Measurements from ENCODE around the gene JMY. TPM values are rescaled to one million over a fixed set of nuclear protein-coding genes. Genes with fewer than 3 reads are reported as not detected.

Gene JMY
- total RNA-seq, 1 experiment from 2014 or later: not detected

GRCh38 chr5:79329453-79329852 is 93.5 kb downstream of the JMY start:
- no peak overlapping the region for H3K4me2 ChIP-seq (ENCODE audit: low read depth, low read length, poor library complexity, severe bottlenecking)
- H3K4me1 ChIP-seq (ENCODE audit: low read length): no peaks in the 10 kb centered on the region
- H3K9ac ChIP-seq (ENCODE audit: low read length): no peak overlapping the region
- no peaks in the 10 kb centered on the region for H4K20me1 ChIP-seq (ENCODE audit: insufficient read depth, low read depth, low read length)
- no peak overlapping the region for H3K4me3 ChIP-seq (ENCODE audit: low read length)
- H3K9me3 ChIP-seq (ENCODE audit: low read length): no peaks in the 10 kb centered on the region
- no peak for DNase-seq
- no peaks in the 10 kb centered on the region for H3K79me2 ChIP-seq (ENCODE audit: low read length)
- H3K27me3 ChIP-seq (ENCODE audit: low read length): no peaks in the 10 kb centered on the region
- H3K36me3 ChIP-seq (ENCODE audit: insufficient read depth, low read length): no peaks in the 10 kb centered on the region
- H3K9me2 ChIP-seq (replicated peaks; ENCODE audit: insufficient read depth, low read length): no peaks in the 10 kb centered on the region
- H2AFZ ChIP-seq (ENCODE audit: low read length): no peak overlapping the region
- no peak overlapping the region for H3K27ac ChIP-seq (ENCODE audit: low read length)

- no peaks in the 10 kb centered on the region for H3K9me3 ChIP-seq (ENCODE audit: low read length)
- no peak overlapping the region for H3K4me3 ChIP-seq (ENCODE audit: low read length)
- no peak overlapping the region for H2AFZ ChIP-seq (ENCODE audit: low read length)
- no peaks in the 10 kb centered on the region for H3K36me3 ChIP-seq (ENCODE audit: insufficient read depth, low read length)
- H3K9ac ChIP-seq (ENCODE audit: low read length): no peak overlapping the region
- no peaks in the 10 kb centered on the region for H3K79me2 ChIP-seq (ENCODE audit: low read length)
- no peak overlapping the region for H3K4me2 ChIP-seq (ENCODE audit: low read depth, low read length, poor library complexity, severe bottlenecking)
- no peak for DNase-seq
- H3K27me3 ChIP-seq (ENCODE audit: low read length): no peaks in the 10 kb centered on the region
- H3K4me1 ChIP-seq (ENCODE audit: low read length): no peaks in the 10 kb centered on the region
- no peaks in the 10 kb centered on the region for H3K9me2 ChIP-seq (replicated peaks; ENCODE audit: insufficient read depth, low read length)
- no peaks in the 10 kb centered on the region for H4K20me1 ChIP-seq (ENCODE audit: insufficient read depth, low read depth, low read length)
- H3K27ac ChIP-seq (ENCODE audit: low read length): no peak overlapping the region
Observed at GRCh38 chr5:79330071-79330470, 94.1 kb downstream of the JMY start.

GRCh38 chr5:79333852-79334557 is 98.1 kb downstream of the JMY start:
- Histone ChIP-seq H3K9me3 (ENCODE audit: low read length) (no peaks in the 10 kb centered on the region), H3K9ac (ENCODE audit: low read length) (no peak overlapping the region), H3K9me2 (replicated peaks; ENCODE audit: insufficient read depth, low read length) (no peaks in the 10 kb centered on the region), H3K36me3 (ENCODE audit: insufficient read depth, low read length) (no peaks in the 10 kb centered on the region), H3K79me2 (ENCODE audit: low read length) (no peaks in the 10 kb centered on the region), H3K4me3 (ENCODE audit: low read length) (no peak overlapping the region), H4K20me1 (ENCODE audit: insufficient read depth, low read depth, low read length) (no peaks in the 10 kb centered on the region), H3K27me3 (ENCODE audit: low read length) (no peaks in the 10 kb centered on the region), H3K4me2 (ENCODE audit: low read depth, low read length, poor library complexity, severe bottlenecking) (no peak overlapping the region), H3K4me1 (ENCODE audit: low read length) (no peaks in the 10 kb centered on the region), H2AFZ (ENCODE audit: low read length) (no peak overlapping the region), H3K27ac (ENCODE audit: low read length) (no peak overlapping the region)
- DNase-seq: no peak

- H3K36me3 ChIP-seq (ENCODE audit: insufficient read depth, low read length): no peaks in the 10 kb centered on the region
- no peaks in the 10 kb centered on the region for H4K20me1 ChIP-seq (ENCODE audit: insufficient read depth, low read depth, low read length)
- H3K4me2 ChIP-seq (ENCODE audit: low read depth, low read length, poor library complexity, severe bottlenecking): no peak overlapping the region
- no peak overlapping the region for H3K9ac ChIP-seq (ENCODE audit: low read length)
- H3K9me3 ChIP-seq (ENCODE audit: low read length): no peaks in the 10 kb centered on the region
- no peak overlapping the region for H2AFZ ChIP-seq (ENCODE audit: low read length)
- no peak overlapping the region for H3K27ac ChIP-seq (ENCODE audit: low read length)
- no peaks in the 10 kb centered on the region for H3K79me2 ChIP-seq (ENCODE audit: low read length)
- no peaks in the 10 kb centered on the region for H3K27me3 ChIP-seq (ENCODE audit: low read length)
- H3K4me3 ChIP-seq (ENCODE audit: low read length): no peak overlapping the region
- no peak for DNase-seq
- no peaks in the 10 kb centered on the region for H3K4me1 ChIP-seq (ENCODE audit: low read length)
- no peaks in the 10 kb centered on the region for H3K9me2 ChIP-seq (replicated peaks; ENCODE audit: insufficient read depth, low read length)
Observed at GRCh38 chr5:79346420-79346824, 110.5 kb downstream of the JMY start.

GRCh38 chr5:79349047-79349446 is 113.1 kb downstream of the JMY start:
- H3K9ac ChIP-seq (ENCODE audit: low read length): no peak overlapping the region
- H3K27me3 ChIP-seq (ENCODE audit: low read length): no peaks in the 10 kb centered on the region
- H3K9me2 ChIP-seq (replicated peaks; ENCODE audit: insufficient read depth, low read length): no peaks in the 10 kb centered on the region
- no peak overlapping the region for H2AFZ ChIP-seq (ENCODE audit: low read length)
- H3K36me3 ChIP-seq (ENCODE audit: insufficient read depth, low read length): no peaks in the 10 kb centered on the region
- H3K4me3 ChIP-seq (ENCODE audit: low read length): no peak overlapping the region
- H3K27ac ChIP-seq (ENCODE audit: low read length): no peak overlapping the region
- no peaks in the 10 kb centered on the region for H3K9me3 ChIP-seq (ENCODE audit: low read length)
- H3K4me1 ChIP-seq (ENCODE audit: low read length): no peaks in the 10 kb centered on the region
- DNase-seq: no peak
- H4K20me1 ChIP-seq (ENCODE audit: insufficient read depth, low read depth, low read length): no peaks in the 10 kb centered on the region
- no peak overlapping the region for H3K4me2 ChIP-seq (ENCODE audit: low read depth, low read length, poor library complexity, severe bottlenecking)
- H3K79me2 ChIP-seq (ENCODE audit: low read length): no peaks in the 10 kb centered on the region

GRCh38 chr5:79349881-79350280 is 114.0 kb downstream of the JMY start:
- Histone ChIP-seq H2AFZ (ENCODE audit: low read length) (no peak overlapping the region), H4K20me1 (ENCODE audit: insufficient read depth, low read depth, low read length) (no peaks in the 10 kb centered on the region), H3K4me1 (ENCODE audit: low read length) (no peaks in the 10 kb centered on the region), H3K27me3 (ENCODE audit: low read length) (no peaks in the 10 kb centered on the region), H3K36me3 (ENCODE audit: insufficient read depth, low read length) (no peaks in the 10 kb centered on the region), H3K79me2 (ENCODE audit: low read length) (no peaks in the 10 kb centered on the region), H3K9me2 (replicated peaks; ENCODE audit: insufficient read depth, low read length) (no peaks in the 10 kb centered on the region), H3K4me2 (ENCODE audit: low read depth, low read length, poor library complexity, severe bottlenecking) (no peak overlapping the region), H3K27ac (ENCODE audit: low read length) (no peak overlapping the region), H3K9ac (ENCODE audit: low read length) (no peak overlapping the region), H3K9me3 (ENCODE audit: low read length) (no peaks in the 10 kb centered on the region), H3K4me3 (ENCODE audit: low read length) (no peak overlapping the region)
- DNase-seq: no peak

- Histone ChIP-seq H3K4me2 (ENCODE audit: low read depth, low read length, poor library complexity, severe bottlenecking) (no peak overlapping the region), H3K27ac (ENCODE audit: low read length) (no peak overlapping the region), H3K9ac (ENCODE audit: low read length) (no peak overlapping the region), H4K20me1 (ENCODE audit: insufficient read depth, low read depth, low read length) (no peaks in the 10 kb centered on the region), H3K4me1 (ENCODE audit: low read length) (no peaks in the 10 kb centered on the region), H3K36me3 (ENCODE audit: insufficient read depth, low read length) (no peaks in the 10 kb centered on the region), H3K27me3 (ENCODE audit: low read length) (no peaks in the 10 kb centered on the region), H3K4me3 (ENCODE audit: low read length) (no peak overlapping the region), H3K9me3 (ENCODE audit: low read length) (no peaks in the 10 kb centered on the region), H3K79me2 (ENCODE audit: low read length) (no peaks in the 10 kb centered on the region), H3K9me2 (replicated peaks; ENCODE audit: insufficient read depth, low read length) (no peaks in the 10 kb centered on the region), H2AFZ (ENCODE audit: low read length) (no peak overlapping the region)
- no peak for DNase-seq
Observed at GRCh38 chr5:79357398-79357797, 121.5 kb downstream of the JMY start.

All from Karpas-422 (cell line).